Left ventricle myocardium superior (tissue), 1 donor: ENCODE measurements around the gene TRMT11. TPM values are rescaled to one million over a fixed set of nuclear protein-coding genes. Genes with fewer than 3 reads are reported as not detected.

Source experiments
- ATAC-seq: fragments of 200-7000 bp; cut with Tn5 transposase; one replicate; pipeline ENCODE4 v1.9.1; 2020; ENCODE audit warnings: mild to moderate bottlenecking, moderate library complexity
- DNase-seq: peaks from one replicate; pipeline ENCODE4 v3.0.0-alpha.2; 2020
- intact Hi-C: fragments of 100-400 bp; cut with micrococcal nuclease; formaldehyde crosslinking; loops from one replicate; pipeline ENCODE4 v1.11.0; 2022
- total RNA-seq: library from RNA; stranded (reverse); fragmentation: NEBNext Ultra II Directional; extraction: Animal tissue kit (Norgen Biotek cat#: 25700); gene quantifications from one replicate; pipeline ENCODE4 v1.2.1, GENCODE V29; 2021
- donor health status: DM: no; HTN: yes; CAD: no; lungs with severe emphysema.

TRMT11 gene
- total RNA-seq, 1 donor from 2014 or later = 8.3 TPM

DNA sequence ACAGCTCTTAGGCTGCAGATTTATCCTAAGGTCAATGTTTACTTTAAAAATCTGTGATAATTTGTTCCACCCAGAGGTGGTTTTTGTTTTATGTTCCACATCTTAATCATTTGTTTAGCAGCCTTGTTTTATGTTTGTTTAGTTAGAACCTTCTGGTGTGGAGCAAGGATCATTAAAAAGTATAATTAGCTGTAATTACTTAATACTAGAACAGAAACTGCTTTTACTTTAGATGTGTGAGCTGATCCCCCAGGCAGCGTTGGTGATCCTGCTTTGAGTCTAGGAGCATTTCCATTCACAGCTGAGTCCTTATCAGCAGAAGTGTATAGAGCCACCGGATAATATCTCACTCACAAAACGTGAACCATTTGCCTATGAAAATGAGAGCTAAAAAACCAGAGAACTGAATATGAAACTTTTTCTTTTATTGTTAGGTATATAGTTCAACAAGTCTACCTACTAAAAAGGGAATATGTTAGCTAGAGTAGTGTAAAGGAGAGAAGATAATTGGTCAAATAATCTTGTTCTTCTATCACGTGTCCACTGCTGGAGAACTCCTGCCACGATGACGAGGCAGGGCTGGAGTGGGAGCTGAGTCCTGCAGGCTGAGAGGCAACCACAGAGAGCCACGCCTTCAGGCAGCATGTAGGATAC is 78.5 kb downstream of the TRMT11 start:
- intact Hi-C loops = no loop called here
- ATAC-seq (no peak), DNase-seq (no peak)

DNA sequence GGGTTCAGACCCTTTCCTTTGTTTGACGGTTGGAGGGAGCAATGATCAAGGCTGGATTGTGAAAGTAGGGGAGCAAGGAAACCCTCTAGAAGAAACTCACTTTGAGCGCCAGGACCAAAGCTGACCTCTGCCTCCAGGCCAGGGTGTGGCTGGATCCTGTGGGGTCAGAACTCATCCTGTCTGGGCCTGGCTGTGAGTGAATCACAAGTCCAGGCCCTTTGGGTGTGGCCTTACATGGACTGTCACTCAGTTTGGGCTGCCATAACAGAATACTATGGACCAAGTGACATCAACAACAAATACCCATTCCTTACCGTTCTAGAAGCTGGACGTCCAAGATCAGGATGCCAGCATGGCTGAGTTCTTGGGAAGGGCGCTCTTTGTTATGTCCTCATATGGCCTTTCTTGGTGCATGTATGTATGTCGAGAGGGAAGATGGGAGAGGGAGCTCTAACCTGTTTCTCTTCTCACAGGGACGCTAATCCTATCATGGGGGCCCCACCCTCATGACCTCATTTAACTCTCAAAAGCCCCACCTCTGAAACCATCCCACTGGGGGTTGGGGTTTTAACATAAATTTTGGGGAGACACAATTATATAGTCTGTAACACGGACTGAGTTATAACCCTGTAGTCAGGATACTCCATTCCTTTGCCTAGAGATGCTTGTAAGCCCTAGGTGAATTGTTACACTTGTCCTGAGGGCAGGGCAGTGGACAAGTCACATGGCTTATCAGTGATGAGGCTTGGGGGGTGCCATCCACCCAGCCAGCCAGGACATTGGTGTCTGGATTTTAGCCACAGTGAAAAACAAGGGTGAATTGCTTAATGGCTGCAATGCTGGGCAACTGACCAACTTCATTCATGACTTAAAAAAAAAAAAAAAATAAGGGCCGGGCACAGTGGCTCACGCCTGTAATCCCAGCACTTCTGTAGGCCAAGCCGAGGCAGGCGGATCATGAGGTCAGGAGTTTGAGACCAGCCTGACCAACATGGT is 80.0 kb downstream of the TRMT11 start:
- DNase-seq (no peak), ATAC-seq (no peak)
- intact Hi-C loops = no loop called here

DNA sequence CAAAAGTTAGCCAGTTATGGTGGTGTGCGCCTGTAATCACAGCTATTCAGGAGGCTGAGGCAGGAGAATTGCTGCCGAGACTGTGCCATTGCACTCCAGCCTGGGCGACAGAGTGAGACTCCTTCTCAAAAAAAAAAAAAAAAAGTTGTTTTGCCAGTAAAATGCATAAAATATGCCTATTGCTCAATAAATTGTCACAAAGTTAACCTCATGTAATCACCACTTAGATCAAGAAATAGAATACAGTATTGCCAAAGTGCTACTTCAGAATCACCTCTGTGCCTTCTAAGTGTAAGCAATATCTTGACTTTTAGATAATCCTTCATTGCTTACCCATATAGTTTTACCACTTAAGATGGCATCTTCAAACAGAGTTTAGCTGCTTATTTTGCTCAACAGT is 80.7 kb downstream of the TRMT11 start:
- intact Hi-C loops = no loop called here
- no peak for DNase-seq
- ATAC-seq = no peak

DNA sequence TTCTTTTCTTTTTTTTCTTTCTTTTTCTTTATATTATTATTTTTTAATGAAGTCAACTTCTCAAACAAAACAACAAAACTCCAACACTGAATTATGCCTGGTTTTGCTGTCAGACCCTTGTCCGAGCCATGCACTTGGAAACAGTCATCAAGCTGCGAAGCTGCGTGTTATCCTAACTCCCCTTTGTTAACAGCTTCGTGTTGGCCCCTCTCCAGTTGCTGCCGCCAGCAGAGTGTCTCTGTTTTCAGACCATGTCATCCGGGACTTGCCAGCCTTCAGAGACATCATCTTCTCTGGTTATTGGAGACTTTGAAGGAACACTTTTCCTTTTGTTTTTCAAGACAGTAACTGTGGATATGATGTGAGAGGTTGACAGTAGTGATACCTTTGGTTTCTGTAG is 83.1 kb downstream of the TRMT11 start:
- DNase-seq = no peak
- ATAC-seq = no peak
- intact Hi-C loops = no loop called here

DNA sequence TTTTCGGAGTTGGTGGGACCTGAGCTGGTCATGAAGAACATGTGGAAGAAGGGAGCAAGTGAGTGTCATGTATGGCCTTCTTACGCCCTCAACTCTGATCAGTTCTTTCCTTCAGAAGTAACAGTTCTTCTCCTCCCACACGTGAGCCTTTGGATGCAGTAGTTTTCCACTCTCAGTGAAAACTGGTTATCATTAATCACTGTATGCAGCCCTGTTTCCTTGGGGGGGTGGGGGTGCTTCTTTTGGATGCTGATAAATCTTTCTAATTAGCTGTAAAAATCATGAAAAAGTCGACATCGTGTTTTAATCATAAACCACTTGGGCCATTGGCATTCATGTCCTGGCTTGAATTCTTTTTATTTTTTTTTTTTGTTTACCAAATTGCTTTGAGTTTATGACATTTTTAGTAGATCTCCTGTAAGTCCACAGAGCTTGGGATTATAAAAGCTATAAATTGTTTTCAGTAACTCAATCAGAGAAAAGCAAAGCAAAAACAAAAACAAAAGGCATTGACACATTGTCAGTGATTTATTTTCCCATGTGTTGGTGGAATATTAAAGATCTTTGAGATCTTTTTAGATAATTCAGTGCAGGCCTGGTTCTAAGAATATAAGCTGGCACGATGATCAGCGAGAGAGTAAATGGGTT is 84.8 kb downstream of the TRMT11 start:
- intact Hi-C loops = no loop called here
- no peak for ATAC-seq
- DNase-seq = no peak

DNA sequence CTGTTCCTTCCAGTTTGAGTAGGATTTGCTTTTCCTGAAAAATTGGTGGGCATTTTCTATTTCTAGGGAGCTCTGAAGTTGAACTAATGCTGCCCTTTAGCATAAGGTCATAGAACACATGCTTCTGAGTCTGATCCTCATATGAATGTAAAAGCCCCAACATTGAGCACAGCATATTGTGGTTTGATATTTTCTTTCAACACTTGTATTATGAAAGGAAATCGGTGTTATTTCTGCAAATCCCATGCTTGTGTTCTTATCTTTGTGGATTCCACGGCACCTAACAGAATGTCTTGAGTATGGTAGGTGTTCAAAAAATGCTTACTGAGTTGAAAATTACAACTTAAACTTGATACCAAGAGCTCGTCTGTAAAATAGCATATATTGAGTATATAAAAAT is 85.8 kb downstream of the TRMT11 start:
- intact Hi-C loops = no loop called here
- no peak for DNase-seq
- no peak for ATAC-seq

DNA sequence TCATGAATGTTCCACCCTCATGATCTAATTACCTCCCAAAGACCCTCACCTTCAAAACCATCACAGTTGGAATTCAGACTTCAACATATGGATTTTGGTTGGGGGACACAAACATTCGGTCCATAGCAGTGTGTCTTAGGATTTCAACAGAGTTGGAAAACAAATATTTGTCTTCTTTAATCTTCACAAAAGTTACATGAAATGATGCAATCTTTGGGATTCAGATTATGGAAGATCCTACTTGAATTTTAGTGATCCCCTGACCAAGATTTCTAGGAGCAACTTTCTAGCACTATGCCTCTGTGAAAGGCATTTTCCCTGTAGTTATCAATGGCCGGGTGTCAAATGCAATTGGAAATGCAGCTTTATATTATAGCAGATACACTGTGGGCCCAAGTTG is 86.5 kb downstream of the TRMT11 start:
- DNase-seq (no peak), ATAC-seq (no peak)
- intact Hi-C loops = no loop called here

DNA sequence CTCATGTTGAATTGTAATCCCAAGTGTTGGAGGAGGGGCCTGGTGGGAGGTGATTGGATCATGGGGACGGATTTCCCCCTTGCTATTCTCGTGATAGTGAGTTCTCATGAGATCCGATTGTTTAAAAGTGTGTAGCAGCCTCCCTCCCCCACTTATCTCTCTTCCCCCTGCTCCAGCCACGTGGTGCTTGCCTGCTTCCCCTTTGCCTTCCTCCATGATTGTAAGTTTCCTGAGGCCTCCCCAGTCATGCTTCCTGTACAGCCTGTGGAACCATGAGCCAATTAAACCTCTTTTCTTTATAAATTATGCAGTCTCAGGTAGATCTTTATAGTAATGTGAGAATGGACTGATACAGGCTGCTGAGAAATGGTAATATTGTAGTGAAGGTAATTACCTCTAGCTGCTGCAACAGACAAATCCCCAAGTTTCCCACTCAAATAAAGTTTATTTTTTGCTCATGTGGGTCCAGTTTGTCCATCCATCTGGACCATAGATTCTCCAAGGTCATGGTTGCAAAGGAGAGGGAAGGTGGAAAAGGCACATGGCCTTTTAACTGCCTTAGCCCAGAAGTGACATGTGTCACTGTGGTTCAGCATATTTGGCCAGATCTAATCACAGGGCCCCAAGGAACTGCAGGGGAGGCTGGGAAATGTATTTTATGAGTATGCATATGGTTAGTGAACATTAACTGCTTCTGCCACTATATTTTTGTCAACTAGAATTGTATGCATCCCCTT is 89.2 kb downstream of the TRMT11 start:
- no peak for DNase-seq
- intact Hi-C loops = no loop called here
- no peak for ATAC-seq

DNA sequence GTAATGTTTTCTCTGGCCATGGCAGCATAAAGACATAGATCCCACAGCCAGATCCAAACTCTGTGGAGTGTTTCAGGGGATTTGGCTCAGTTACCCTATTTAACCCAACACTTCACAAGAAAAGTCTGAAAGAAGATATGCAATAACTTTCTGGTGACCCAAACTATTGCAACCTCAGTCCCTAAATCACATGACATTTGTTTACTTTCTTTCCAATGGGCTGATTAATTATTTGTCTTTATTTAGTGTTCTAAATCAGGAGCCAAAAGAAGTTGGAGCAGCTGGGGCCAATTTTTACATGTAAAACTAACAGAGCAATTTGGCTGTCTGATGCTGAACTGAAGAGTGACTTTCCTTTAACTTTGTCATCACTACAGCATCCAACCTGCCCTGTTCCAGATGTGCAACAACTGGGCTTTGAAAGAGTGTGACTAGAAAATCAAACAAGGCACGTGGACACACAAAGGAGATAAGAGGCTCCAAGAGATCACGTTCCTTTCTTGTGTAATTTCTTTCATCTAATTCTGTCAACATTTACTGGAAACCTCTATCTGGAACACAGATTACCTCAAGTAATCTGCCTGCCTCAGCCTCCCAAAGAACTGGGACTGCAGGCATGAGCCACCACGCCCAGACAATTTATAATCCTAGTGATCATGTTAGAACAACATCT is 90.8 kb downstream of the TRMT11 start:
- ATAC-seq = no peak
- intact Hi-C loops = no loop called here
- DNase-seq = no peak

DNA sequence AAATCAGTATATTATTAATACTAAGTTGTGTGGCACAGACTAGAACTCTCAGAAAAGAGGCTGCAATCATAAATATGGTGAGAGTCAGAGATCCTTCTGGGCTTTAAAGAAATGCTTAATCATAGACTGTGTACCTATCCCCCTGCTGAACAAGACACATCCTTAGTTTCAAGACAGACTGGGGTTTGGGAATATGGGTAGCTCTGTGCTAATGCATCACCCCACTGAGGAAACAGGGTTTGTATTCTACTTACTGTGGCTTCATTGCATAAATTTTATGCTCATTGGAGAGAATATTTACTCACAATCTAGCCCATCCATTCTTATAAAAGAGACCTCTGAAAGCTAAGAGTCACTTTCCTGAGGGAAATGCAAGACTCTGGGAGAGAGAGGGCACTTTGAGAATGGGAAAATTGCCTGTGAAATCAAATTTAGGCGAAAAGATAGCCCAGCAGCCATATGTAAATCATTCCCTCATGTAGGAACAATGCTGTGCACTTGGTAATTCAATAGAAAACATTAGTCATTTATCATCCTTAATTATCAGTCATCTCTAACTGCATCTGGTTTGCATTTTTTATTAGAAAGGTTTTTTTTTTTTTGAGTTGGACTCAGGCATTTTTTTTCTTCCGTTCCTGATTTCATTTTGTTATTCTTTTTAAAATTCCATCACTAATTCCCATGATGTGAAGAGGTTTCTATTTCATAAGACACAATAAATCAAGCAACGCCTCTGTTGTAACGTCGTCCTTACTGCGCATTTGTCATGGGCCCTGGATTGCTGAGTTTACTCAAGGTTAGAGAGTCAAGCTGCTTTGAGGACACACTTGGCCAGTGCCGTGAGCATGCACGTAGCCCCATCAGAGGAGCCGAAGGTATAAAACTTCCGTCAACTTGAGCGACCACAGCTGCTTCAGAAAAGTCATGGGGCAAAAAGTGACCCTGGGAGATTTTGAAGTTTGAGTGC is 91.8 kb downstream of the TRMT11 start:
- ATAC-seq (no peak), DNase-seq (no peak)
- intact Hi-C loops = no loop called here

DNA sequence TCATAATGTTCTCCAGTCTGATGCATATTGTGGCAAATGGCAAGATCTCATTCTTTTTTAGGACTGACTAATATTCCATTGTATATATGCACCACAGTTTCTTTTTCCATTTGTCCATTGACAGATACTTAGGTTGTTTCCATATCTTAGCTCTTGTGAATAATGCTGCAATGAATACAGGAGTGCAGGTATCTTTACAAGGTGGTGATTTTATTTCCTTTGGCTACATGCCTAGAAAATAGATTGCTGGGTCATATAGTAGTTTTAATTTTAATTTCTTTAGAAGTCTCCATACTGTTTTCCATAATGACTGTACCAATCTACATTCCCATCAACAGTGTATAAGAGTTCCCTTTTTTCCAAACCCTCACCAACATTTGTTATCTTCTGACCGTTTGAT is 97.5 kb downstream of the TRMT11 start:
- no peak for ATAC-seq
- no peak for DNase-seq
- intact Hi-C loops = no loop called here

DNA sequence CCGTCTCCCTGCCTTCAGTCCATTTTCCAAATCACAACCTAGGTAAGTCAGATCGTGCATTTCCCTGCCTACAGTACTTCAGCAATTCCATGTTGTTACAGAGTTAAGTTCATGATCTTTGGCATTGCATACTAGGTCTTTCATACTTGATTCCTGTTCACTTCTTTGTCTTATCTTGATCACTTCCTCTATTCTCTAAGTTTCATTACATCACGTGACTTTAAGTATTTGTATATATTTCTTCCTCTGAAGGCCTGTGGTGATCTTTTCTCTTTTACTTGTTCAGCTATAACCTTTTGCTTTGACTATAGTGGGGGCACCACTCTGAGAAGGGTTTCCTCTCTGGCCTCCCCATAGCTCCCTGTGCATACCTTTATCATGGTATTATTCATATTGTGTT is 100.2 kb downstream of the TRMT11 start:
- intact Hi-C loops = no loop called here
- DNase-seq (no peak), ATAC-seq (no peak)

Other genes starting within 250 kb of the TRMT11 start
- 66.8 TPM for gene HEY2, start 236.9 kb upstream of the TRMT11 start, total RNA-seq
- 10.2 TPM for gene NCOA7, start 195.6 kb upstream of the TRMT11 start, total RNA-seq
- gene HINT3, start 29.8 kb upstream of the TRMT11 start, total RNA-seq = 40.8 TPM